HG02588 (cell line): ENCODE results near the gene LRPAP1.

Experiments used
- ATAC-seq: cut with Tn5 transposase; IDR thresholded peaks from one replicate; pipeline ENCODE4 v1.9.1; 2021; ENCODE audit warnings: mild to moderate bottlenecking, moderate library complexity; ENCODE audit not compliant: unreplicated experiment

The LRPAP1 gene

GRCh38 chr4:3475041-3475712, 57.0 kb downstream of the LRPAP1 start:
- ATAC-seq, result no peak

GRCh38 chr4:3473996-3474765, 58.0 kb downstream of the LRPAP1 start:
- ATAC-seq, result no peak

GRCh38 chr4:3473181-3473950, 58.9 kb downstream of the LRPAP1 start:
- no peak for ATAC-seq

- ATAC-seq, result no peak
Measured at GRCh38 chr4:3472411-3473141, 59.6 kb downstream of the LRPAP1 start.

GRCh38 chr4:3471886-3472285, 60.3 kb downstream of the LRPAP1 start:
- ATAC-seq, result no peak

GRCh38 chr4:3471098-3471760, 61.0 kb downstream of the LRPAP1 start:
- ATAC-seq, result no peak

- no peak for ATAC-seq
Measured at GRCh38 chr4:3470244-3471097, 61.8 kb downstream of the LRPAP1 start.

GRCh38 chr4:3469386-3470243, 62.6 kb downstream of the LRPAP1 start:
- no peak for ATAC-seq

- no peak for ATAC-seq
Measured at GRCh38 chr4:3468804-3469203, 63.4 kb downstream of the LRPAP1 start.

GRCh38 chr4:3468154-3468553, 64.1 kb downstream of the LRPAP1 start:
- ATAC-seq, result no peak

- ATAC-seq, result no peak
Measured at GRCh38 chr4:3467601-3468031, 64.6 kb downstream of the LRPAP1 start.

- ATAC-seq, result no peak
Measured at GRCh38 chr4:3466691-3467600, 65.3 kb downstream of the LRPAP1 start.

GRCh38 chr4:3465698-3466671, 66.2 kb downstream of the LRPAP1 start:
- no peak for ATAC-seq

GRCh38 chr4:3464911-3465697, 67.1 kb downstream of the LRPAP1 start:
- ATAC-seq, result no peak

GRCh38 chr4:3464349-3464905, 67.8 kb downstream of the LRPAP1 start:
- ATAC-seq, result no peak
